HFF-Myc (cell line): ENCODE measurements around the gene EIF2D.

ENCODE experiments used
- DNase-seq: peaks from one replicate; pipeline ENCODE4 v3.0.0-alpha.2; 2011; ENCODE audit warnings: low read depth; ENCODE audit errors: extremely low read depth
- H3K4me3 ChIP-seq: replicated peaks from 2 replicates; pipeline ENCODE4 v1.5.1; 2011; ENCODE audit warnings: low read depth, mild to moderate bottlenecking, control low read depth, low read length
- TF ChIP-seq, protein P1 (sequence below): IDR thresholded peaks from 2 replicates; pipeline ENCODE4 v1.5.1; 2012; ENCODE audit warnings: mild to moderate bottlenecking, low read depth, low read length, control low read depth; ENCODE audit errors: missing control alignments

Gene EIF2D

DNA sequence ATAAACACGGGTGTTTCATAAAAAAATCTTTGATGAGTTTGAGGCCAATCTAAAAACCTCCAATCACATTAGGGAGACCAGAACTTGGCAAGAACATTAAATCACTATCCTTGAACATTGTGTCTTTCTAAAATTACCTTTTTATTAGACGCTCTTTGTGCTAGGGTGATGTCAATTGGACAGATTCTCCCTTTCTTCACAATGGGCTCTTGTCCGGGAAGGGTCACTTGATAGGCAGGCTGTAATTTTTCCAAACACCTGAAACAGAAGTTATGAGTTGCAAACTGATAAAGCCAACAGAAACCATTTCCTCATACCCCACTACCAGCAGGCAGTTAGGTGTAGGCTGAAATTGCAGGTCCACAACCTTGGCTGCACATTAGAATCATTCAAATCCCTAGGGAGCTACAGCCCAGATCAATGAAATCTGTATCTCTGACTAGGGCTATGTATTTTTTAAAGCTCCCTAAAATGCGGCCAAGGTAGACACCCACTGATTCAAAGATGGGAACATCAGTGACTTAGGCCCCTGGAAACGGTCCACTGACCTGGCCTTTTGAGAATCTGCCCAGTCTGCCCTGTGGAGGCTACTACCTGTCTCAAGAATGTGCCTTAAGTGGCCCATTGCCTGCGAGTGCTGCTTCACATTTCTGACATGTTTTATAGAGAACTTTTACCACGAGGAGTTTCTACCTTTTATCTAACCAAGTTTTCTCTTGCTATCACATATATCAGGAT lies 16.5 kb downstream of the EIF2D start:
- TF ChIP-seq, protein P1, sequence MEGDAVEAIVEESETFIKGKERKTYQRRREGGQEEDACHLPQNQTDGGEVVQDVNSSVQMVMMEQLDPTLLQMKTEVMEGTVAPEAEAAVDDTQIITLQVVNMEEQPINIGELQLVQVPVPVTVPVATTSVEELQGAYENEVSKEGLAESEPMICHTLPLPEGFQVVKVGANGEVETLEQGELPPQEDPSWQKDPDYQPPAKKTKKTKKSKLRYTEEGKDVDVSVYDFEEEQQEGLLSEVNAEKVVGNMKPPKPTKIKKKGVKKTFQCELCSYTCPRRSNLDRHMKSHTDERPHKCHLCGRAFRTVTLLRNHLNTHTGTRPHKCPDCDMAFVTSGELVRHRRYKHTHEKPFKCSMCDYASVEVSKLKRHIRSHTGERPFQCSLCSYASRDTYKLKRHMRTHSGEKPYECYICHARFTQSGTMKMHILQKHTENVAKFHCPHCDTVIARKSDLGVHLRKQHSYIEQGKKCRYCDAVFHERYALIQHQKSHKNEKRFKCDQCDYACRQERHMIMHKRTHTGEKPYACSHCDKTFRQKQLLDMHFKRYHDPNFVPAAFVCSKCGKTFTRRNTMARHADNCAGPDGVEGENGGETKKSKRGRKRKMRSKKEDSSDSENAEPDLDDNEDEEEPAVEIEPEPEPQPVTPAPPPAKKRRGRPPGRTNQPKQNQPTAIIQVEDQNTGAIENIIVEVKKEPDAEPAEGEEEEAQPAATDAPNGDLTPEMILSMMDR = no peak
- H3K4me3 ChIP-seq = no peak overlapping the region

DNA sequence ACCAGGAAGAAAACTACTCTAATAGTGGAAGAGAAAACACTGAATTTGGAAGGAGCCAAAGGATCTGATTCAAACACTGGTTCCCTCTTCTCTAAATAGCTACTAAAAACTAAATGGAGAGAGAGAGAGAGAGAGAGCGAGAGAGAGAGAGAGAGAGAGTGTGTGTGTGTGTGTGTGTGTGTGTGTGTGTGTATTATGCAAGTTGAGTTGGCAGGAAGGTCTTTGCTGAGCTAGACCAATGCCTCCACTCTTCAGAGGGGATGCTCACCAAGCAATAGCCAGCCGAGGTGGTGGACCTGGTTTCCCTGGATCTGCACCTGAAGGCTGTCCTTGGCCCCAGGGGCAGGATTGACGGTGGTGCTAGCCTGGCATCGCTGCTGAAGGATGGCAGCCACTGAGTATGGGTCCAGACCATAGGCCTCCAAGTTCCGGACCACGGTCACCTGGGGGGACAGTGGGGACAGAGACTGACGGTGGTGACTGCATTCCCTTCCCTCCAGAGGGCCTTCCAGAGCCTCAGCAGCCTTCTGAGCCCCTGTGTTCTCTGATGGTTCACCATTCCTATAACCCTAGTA lies 18.8 kb downstream of the EIF2D start:
- no peak overlapping the region for H3K4me3 ChIP-seq
- TF ChIP-seq, protein P1 = no peak
- DNase-seq = no peak

More for the DNA sequence above, 16.5 kb downstream of the EIF2D start:
- DNase-seq = no peak

DNA sequence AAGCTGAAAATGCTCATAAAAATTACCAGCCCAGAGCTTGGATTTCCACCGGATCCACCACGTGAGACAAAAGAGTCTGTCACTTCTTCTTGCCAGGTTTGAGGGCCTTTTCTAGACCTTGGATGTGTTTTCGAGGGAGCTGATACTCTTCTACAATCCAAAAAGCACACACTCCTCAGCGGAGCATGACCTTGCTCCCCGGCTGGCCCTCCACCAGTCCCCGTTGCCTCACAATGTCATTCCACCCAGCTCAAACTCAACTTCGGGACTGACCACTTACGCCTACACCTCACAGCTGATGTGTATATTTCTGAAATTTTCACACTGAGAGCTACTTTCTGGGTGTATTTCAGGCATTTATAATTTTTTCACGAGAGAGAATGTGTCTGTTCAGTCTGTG lies 20.6 kb downstream of the EIF2D start:
- no peak for DNase-seq
- TF ChIP-seq, protein P1 = no peak

DNA sequence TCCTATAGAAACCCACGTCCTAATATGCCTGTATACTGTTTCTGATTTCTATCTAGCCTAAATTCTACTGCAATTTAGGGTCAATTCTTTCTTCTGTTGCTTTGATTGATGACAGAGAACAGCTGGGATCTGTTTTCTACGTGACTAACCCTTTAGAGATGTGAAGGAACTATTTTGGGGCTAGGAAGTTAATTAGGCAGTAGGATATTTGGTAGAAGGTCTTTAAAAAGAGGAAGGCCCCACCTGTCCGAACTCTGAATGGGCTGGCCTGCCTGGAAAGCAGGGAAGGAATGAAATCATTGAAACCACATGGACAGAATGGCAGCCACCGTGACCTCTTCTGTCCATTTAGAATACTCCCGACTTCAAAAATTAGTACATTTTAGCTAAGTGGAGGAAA lies 21.0 kb downstream of the EIF2D start:
- no peak for DNase-seq
- TF ChIP-seq, protein P1 = no peak
- no peak overlapping the region for H3K4me3 ChIP-seq

More for the DNA sequence above, 20.6 kb downstream of the EIF2D start:
- H3K4me3 ChIP-seq = no peak overlapping the region

DNA sequence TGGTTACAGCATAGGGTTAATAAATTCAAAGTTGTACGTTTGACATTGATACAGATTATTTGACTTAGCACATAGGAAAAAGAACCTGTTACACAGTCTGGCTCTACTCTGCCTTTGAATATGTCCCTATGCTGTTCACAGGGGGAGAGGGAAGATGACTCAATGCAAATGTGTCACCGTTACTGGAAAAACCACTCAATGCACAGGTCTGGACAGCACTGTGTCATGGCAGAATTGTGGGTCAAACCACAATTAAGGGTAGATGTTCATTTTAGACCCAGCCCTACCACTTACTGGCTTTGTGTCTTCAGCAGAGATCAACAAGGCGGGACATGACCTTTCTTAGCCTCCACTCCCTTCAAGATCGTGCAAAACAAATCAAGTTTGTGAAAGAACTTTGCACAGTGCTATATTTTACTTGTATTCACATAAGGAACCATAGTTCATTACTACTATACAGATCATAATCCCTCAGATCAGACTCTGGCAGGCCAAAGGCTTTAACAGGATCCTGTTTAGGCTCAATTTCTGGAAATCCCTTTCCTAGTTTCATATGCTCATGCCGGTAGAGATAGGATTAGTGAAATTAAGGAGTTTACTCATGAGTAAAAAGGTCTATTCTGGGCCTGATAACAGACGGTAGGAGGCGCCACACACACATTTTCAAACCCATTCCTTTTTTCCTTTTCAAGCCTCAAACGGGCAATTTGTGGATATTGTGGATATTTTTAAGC lies 22.1 kb downstream of the EIF2D start:
- DNase-seq = no peak
- H3K4me3 ChIP-seq = no peak overlapping the region
- TF ChIP-seq, protein P1 = peak; percentile 14

DNA sequence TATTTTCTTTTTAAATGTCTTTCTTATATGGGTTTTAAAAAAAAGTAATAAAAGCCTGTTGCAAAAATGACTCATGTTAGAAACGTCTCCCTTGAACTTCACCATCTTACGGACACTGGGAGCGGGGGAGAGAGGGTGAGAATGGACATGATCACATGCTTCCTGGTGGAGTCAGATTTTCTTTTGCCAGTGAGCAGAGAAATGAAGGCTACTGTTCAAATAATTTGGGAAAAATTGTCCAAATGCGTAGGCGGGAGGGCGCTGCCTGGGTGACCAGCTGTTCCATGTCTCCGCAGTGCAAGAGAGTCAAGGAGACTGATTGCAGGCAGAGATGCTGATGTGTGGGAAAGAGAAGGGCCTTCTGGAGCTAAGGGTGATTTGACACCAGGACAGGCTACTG lies 23.1 kb downstream of the EIF2D start:
- TF ChIP-seq, protein P1 = no peak
- H3K4me3 ChIP-seq = no peak overlapping the region
- peak; percentile 65 for DNase-seq
